PC-9 (cell line): Measurements from ENCODE around the gene CRYGS. TPM values are rescaled to one million over a fixed set of nuclear protein-coding genes. Genes with fewer than 3 reads are reported as not detected.

Experiments used
- BruUV-seq: library from RNA; stranded (reverse); fragments of 400-500 nt; replicated peaks from 2 replicates; lab custom pipeline; 2021; lab: Mats Ljungman, UMichigan
- CTCF ChIA-PET: fragments of 300-600 bp; sonication (Branson Sonifier 250); formaldehyde crosslinking; loops from one replicate; lab custom pipeline; 2022; ENCODE audit warnings: antibody characterized with exemption; lab: Charles Lee
- POLR2A ChIA-PET: fragments of 300-600 bp; sonication (Branson Sonifier 250); formaldehyde crosslinking; loops from one replicate; lab custom pipeline; 2022; ENCODE audit warnings: antibody characterized with exemption; ENCODE audit not compliant: unreplicated experiment; lab: Charles Lee
- DNase-seq, 2 experiments: peaks; one replicate each; pipeline versions ENCODE4 v3.0.0 to v3.0.0-alpha.2; 2015 to 2022; ENCODE audit warnings: mixed read lengths in 1 of 2
- H2AFZ ChIP-seq: fragments of 200-600 bp; sonication (generic); 2 replicates; pipeline ENCODE4 v1.8.1; 2017; ENCODE audit warnings: antibody characterized with exemption
- H3F3A ChIP-seq: fragments of 200-600 bp; sonication (generic); 2 replicates; pipeline ENCODE4 v1.8.1; 2017; ENCODE audit warnings: antibody characterized with exemption, mild to moderate bottlenecking, low read depth; ENCODE audit not compliant: insufficient read depth
- H3K27ac ChIP-seq: fragments of 200-600 bp; sonication (generic); 2 replicates; pipeline ENCODE4 v1.6.1; 2016; ENCODE audit warnings: mixed run types
- H3K27me3 ChIP-seq: fragments of 200-600 bp; sonication (generic); 2 replicates; pipeline ENCODE4 v1.6.1; 2016; ENCODE audit warnings: low read depth, mixed run types; ENCODE audit not compliant: insufficient read depth
- H3K36me3 ChIP-seq: fragments of 200-600 bp; sonication (generic); 2 replicates; pipeline ENCODE4 v1.6.1; 2016; ENCODE audit warnings: low read depth, mixed run types
- H3K4me1 ChIP-seq: fragments of 200-600 bp; sonication (generic); replicated peaks from 2 replicates; pipeline ENCODE4 v1.6.1; 2016; ENCODE audit warnings: mixed run types; ENCODE audit not compliant: insufficient read depth
- H3K4me2 ChIP-seq: fragments of 200-600 bp; sonication (generic); 2 replicates; pipeline ENCODE4 v1.6.1; 2017; ENCODE audit warnings: mixed run types
- H3K4me3 ChIP-seq: fragments of 200-600 bp; sonication (generic); 2 replicates; pipeline ENCODE4 v1.6.1; 2016; ENCODE audit warnings: mixed run types
- H3K79me2 ChIP-seq: fragments of 200-600 bp; sonication (generic); 2 replicates; pipeline ENCODE4 v1.6.1; 2017; ENCODE audit warnings: low read depth, mixed run types
- H3K9me2 ChIP-seq: fragments of 200-600 bp; sonication (generic); 2 replicates; pipeline ENCODE4 v1.8.1; 2017; ENCODE audit warnings: mild to moderate bottlenecking; ENCODE audit not compliant: insufficient read depth
- H3K9me3 ChIP-seq: fragments of 200-600 bp; sonication (generic); 2 replicates; pipeline ENCODE4 v1.8.1; 2016; ENCODE audit warnings: low read depth; ENCODE audit not compliant: insufficient read depth
- H4K20me1 ChIP-seq: fragments of 200-600 bp; sonication (generic); 2 replicates; pipeline ENCODE4 v1.8.1; 2017; ENCODE audit not compliant: insufficient read depth
- CTCF ChIP-seq: fragments of 200-600 bp; sonication (generic); conservative IDR thresholded peaks from 2 replicates; pipeline ENCODE4 v1.6.1; 2017; ENCODE audit warnings: mixed run types, antibody characterized with exemption, mild to moderate bottlenecking, moderate library complexity
- EZH2 ChIP-seq: fragments of 200-600 bp; sonication (generic); IDR thresholded peaks from 2 replicates; pipeline ENCODE4 v1.8.0; 2017; ENCODE audit warnings: antibody characterized with exemption, low read depth
- intact Hi-C: fragments of 100-400 bp; cut with micrococcal nuclease; formaldehyde crosslinking; loops from one replicate; pipeline ENCODE4 v1.10.0; 2022; ENCODE audit not compliant: unreplicated experiment
- total RNA-seq: library from RNA; stranded (reverse); gene quantifications from 2 replicates; pipeline ENCODE4 v1.2.3, GENCODE V29; 2021

Gene CRYGS
- total RNA-seq, 1 experiment from 2014 or later, result 2.8 TPM

- intact Hi-C loops, result loop anchor here (5.0 kb wide), 3 partner anchors 185 to 255 kb away; partner anchors contain the start of gene RFC4
Observed at GRCh38 chr3:186567072-186567921, 23.1 kb upstream of the CRYGS start, which contains the start of gene TBCCD1. TSS of gene TBCCD1 (minus strand) at chr3:186567339. CDS start at chr3:186564329, 3,010 bp downstream.

GRCh38 chr3:186566772-186567071, 22.5 kb upstream of the CRYGS start:
- Histone ChIP-seq H3K9me3 (no peaks in the 10 kb centered on the region), H3K27ac (peak overlapping the region; percentile 53), H3K4me2 (peak overlapping the region; percentile 94), H3K79me2 (peaks cover 40% of the 10 kb centered on the region), H3F3A (peaks cover 21% of the 10 kb centered on the region), H3K27me3 (no peaks in the 10 kb centered on the region), H2AFZ (peak overlapping the region; percentile 96), H3K36me3 (no peaks in the 10 kb centered on the region), H3K4me1 (peaks cover 28% of the 10 kb centered on the region), H3K4me3 (peak overlapping the region; percentile 75), H3K9me2 (no peaks in the 10 kb centered on the region), H4K20me1 (no peaks in the 10 kb centered on the region)
- TSS peak; percentile 11 for BruUV-seq
- no peak for DNase-seq
- POLR2A ChIA-PET, result interaction anchor here (0.6 kb wide), 1 partner anchor 50 kb away, joined by 9 read pairs; no protein-coding TSS in a partner anchor
- intact Hi-C loops, result loop anchor here (5.0 kb wide), 3 partner anchors 186 to 256 kb away; partner anchors contain the start of gene RFC4
- TF ChIP-seq EZH2 (no peak), CTCF (no peak)
- CTCF ChIA-PET, result interaction anchor here (1.3 to 1.5 kb wide), 2 partner anchors 48 to 50 kb away, joined by 3 read pairs; no protein-coding TSS in a partner anchor

More at GRCh38 chr3:186567072-186567921, 23.1 kb upstream of the CRYGS start, which contains the start of gene TBCCD1:
- Histone ChIP-seq H4K20me1 (no peaks in the 10 kb centered on the region), H3K4me3 (peak within 1 kb of the TSS; percentile 75), H3K36me3 (peaks cover 5% of the 10 kb centered on the region), H3K4me2 (peak within 1 kb of the TSS; percentile 94), H3K79me2 (peaks cover 46% of the 10 kb centered on the region), H3K4me1 (peaks cover 31% of the 10 kb centered on the region), H3K9me3 (no peaks in the 10 kb centered on the region), H2AFZ (peak within 1 kb of the TSS; percentile 96), H3F3A (peaks cover 21% of the 10 kb centered on the region), H3K27me3 (no peaks in the 10 kb centered on the region), H3K27ac (peak within 1 kb of the TSS; percentile 53), H3K9me2 (no peaks in the 10 kb centered on the region)
- TF ChIP-seq CTCF, result no peak
- TF ChIP-seq EZH2, result no peak
- TSS peak; percentile 25 for BruUV-seq
- ChIA-PET POLR2A (interaction anchor here (0.5 to 0.7 kb wide), 3 partner anchors 606 to 923 kb away, joined by 3 to 10 read pairs (median 7); no protein-coding TSS in a partner anchor), CTCF (interaction anchor here (0.5 to 1.3 kb wide), 3 partner anchors 28 to 657 kb away, joined by 3 to 6 read pairs (median 5); no protein-coding TSS in a partner anchor)
- DNase-seq, result peak; percentile 81 to 99

DNA sequence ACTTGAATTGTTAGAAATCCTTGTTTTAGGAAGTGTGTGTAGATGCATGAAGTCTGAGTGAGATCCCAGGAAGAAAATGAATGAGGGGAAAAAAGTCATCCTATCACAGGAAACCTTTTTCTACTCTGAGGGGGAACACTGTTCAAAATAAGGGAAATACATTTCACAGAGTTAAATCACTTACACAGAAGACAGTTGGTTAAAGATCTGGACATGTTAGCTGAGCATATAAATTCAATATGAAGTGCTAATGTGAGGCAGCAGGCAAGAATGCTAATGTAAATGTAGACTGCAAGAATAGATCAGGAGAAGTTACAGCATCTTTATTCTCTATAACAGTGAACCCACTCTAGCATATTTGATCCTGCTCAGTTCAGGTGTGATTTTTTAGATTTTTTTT, 20.4 kb upstream of the CRYGS start:
- H2AFZ ChIP-seq, result no peak overlapping the region
- H4K20me1 ChIP-seq, result no peaks in the 10 kb centered on the region
- H3K27ac ChIP-seq, result no peak overlapping the region
- intact Hi-C loops, result no loop called here
- H3F3A ChIP-seq, result peaks cover 17% of the 10 kb centered on the region
- H3K9me3 ChIP-seq, result no peaks in the 10 kb centered on the region
- peaks cover 24% of the 10 kb centered on the region for H3K79me2 ChIP-seq
- H3K4me3 ChIP-seq, result no peak overlapping the region
- POLR2A ChIA-PET, result no interaction called here
- BruUV-seq, result no TSS peak
- H3K36me3 ChIP-seq, result no peaks in the 10 kb centered on the region
- TF ChIP-seq CTCF (no peak), EZH2 (no peak)
- CTCF ChIA-PET, result interaction anchor here (0.6 kb wide), 2 partner anchors 21 to 393 kb away, joined by 4 to 5 read pairs; no protein-coding TSS in a partner anchor
- peaks cover 23% of the 10 kb centered on the region for H3K4me1 ChIP-seq
- no peaks in the 10 kb centered on the region for H3K27me3 ChIP-seq
- no peak for DNase-seq
- no peaks in the 10 kb centered on the region for H3K9me2 ChIP-seq
- no peak overlapping the region for H3K4me2 ChIP-seq
